Choroid plexus epithelial cell (primary cell): ENCODE results near the gene CPLX1.

Source experiments
- DNase-seq: peaks from one replicate; pipeline ENCODE4 v3.0.0-alpha.2; 2010; ENCODE audit warnings: low read depth
- H3K4me3 ChIP-seq: 2 replicates; pipeline ENCODE4 v1.5.1; 2011; ENCODE audit warnings: low read depth, mild to moderate bottlenecking, control low read depth, low read length, moderate library complexity
- TF ChIP-seq, protein P1 (sequence below): conservative IDR thresholded peaks from 2 replicates; pipeline ENCODE4 v1.5.1; 2011; ENCODE audit warnings: low read depth, mild to moderate bottlenecking, control low read depth, inconsistent platforms, low read length, moderate library complexity

CPLX1 gene

DNA sequence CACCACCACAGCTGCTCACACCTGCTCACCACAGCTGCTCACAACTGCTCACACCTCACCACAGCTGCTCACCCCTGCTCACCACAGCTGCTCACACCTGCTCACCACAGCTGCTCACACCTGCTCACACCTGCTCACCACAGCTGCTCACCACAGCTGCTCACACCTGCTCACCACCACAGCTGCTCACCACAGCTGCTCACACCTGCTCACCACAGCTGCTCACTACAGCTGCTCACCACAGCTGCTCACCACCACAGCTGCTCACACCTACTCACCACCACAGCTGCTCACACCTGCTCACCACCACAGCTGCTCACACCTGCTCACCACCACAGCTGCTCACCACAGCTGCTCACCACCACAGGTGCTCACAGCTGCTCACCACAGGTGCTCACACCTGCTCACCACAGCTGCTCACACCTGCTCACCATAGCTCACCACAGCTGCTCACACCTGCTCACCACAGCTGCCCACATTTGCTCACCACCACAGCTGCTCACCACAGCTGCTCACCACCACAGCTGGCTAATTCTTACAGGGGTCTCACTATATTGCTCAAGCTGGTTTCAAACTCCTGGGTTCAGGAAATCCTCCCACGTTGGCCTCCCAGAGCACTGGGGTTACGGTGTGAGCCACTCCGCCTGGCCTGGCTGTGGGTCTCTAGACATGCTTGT lies 30.4 kb upstream of the CPLX1 start:
- TF ChIP-seq, protein P1, sequence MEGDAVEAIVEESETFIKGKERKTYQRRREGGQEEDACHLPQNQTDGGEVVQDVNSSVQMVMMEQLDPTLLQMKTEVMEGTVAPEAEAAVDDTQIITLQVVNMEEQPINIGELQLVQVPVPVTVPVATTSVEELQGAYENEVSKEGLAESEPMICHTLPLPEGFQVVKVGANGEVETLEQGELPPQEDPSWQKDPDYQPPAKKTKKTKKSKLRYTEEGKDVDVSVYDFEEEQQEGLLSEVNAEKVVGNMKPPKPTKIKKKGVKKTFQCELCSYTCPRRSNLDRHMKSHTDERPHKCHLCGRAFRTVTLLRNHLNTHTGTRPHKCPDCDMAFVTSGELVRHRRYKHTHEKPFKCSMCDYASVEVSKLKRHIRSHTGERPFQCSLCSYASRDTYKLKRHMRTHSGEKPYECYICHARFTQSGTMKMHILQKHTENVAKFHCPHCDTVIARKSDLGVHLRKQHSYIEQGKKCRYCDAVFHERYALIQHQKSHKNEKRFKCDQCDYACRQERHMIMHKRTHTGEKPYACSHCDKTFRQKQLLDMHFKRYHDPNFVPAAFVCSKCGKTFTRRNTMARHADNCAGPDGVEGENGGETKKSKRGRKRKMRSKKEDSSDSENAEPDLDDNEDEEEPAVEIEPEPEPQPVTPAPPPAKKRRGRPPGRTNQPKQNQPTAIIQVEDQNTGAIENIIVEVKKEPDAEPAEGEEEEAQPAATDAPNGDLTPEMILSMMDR: no peak
- no peak for DNase-seq

DNA sequence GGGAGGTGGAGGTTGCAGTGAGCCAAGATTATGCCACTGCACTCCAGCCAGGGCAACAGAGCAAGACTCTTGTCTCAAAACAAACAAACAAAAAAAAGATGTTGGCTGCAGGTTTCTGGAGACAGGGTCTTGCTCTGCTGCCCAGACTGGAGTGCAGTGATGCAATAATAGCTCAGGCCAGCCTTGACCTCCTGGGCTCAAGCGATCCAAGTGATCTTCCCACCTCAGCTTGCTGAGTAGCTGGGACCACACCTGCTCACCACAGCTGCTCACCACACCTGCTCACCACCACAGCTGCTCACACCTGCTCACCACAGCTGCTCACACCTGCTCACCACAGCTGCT lies 29.9 kb upstream of the CPLX1 start:
- H3K4me3 ChIP-seq: no peak overlapping the region
- DNase-seq: no peak
- TF ChIP-seq, protein P1: no peak

More for the DNA sequence above, 30.4 kb upstream of the CPLX1 start:
- H3K4me3 ChIP-seq: no peak overlapping the region

DNA sequence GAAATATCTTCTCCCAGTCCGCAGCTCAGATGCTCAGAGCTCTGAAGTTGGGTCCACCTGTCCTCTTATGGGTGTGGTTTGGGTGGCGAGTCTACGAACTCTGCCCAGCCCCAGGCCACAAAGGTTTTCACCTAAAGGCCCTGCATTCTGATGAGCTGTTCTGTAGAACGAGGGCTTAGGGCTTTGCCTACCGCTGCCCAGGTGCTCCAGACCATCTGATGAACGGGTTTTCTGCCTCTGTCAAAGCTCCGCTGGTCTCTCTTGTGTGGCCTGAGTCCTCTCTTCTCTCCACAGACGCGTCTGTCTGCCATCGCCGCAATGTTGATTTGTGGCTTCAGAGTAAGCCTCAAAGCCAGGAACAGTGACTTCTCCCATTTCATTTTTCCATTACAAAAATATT lies 28.4 kb upstream of the CPLX1 start:
- no peak for DNase-seq
- H3K4me3 ChIP-seq: no peak overlapping the region
- TF ChIP-seq, protein P1: no peak

DNA sequence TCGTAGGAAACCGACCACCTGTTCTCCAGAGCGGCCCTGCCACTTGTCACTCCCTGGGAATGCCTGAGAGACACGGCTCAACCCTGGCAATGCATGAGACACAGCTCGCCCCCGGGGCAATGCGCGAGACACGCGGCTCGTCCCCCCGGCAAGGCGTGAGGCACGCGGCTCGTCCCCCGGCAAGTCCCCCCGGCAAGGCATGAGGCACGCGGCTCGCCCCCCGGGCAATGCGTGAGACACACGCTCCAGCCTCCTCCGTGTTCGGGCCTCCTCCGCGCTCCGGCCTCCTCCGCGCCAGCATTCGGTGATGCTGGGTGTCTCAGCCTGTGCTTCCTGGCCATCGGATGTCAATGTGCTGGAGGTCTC lies 27.5 kb upstream of the CPLX1 start:
- TF ChIP-seq, protein P1: no peak

DNA sequence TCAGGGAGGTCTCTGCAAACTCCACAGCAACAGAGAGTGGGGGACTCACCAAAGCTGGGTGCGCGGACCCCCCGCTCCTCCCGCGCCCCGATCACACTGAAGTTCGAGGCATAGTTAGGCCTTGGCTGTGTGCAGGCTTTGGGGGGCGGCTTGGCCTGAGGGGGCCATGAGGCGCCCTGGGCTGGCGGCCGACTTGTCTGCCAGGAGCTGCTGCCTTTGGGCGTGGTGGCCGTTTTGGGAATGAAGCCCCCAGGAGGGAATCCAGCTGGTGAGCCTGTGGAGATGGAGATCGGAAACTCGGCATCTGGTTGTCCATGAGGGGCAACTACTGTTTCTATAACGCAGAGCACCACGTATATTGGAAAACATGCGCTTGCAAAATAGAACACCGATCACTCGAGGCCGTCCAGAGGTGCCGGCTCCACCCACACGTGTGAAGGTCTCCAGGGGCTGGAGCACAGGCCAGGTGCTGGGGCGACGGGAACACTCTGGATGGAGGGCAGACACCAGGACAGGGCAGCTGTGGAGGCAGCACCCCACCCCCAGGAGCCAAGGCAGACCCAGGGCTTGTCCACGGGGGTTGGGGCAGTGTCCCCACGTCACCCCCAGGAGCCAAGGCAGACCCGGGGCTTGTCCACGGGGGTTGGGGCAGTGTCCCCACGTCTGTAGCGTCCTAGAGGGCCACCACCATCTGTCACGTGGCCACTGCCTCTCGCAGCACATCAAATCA lies 25.9 kb upstream of the CPLX1 start:
- DNase-seq: no peak
- TF ChIP-seq, protein P1: no peak
- H3K4me3 ChIP-seq: no peak overlapping the region

More for the DNA sequence above, 27.5 kb upstream of the CPLX1 start:
- no peak for DNase-seq
- H3K4me3 ChIP-seq: no peak overlapping the region

DNA sequence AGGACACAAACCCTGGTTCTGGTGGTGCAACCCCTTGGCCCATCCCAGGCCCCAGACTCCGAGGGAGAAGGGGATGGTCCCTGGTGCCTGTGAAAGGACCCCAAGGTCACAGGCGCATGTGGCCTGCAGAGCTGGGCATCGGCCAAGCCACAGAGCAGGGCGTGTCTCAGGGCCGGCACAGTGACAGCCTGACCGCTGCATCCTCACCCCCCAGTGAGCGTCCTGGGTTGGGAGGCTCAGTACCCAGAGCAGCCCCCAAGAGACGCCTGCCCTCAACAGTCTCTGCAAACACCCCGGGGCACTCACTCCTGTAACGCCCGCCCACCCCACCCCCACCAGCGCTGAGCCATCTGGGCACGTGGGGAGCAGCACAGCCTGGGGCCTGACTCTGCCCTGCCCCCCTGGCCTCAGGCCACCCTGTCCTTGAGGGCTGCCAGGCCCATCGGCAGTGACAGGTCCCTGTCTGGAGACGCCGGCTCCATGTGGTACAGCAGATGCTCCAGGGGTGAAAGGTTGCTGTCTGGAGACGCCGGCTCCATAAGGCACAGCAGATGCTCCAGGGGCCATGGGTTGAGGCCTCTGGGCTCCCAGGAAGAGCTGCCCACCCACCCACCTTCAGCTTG lies 24.5 kb upstream of the CPLX1 start:
- no peak for DNase-seq
- TF ChIP-seq, protein P1: no peak
- H3K4me3 ChIP-seq: no peak overlapping the region
